AG08396 (cell line): ENCODE measurements around the gene NGDN.

ENCODE experiments used
- DNase-seq: peaks from one replicate; pipeline ENCODE4 v3.0.0; 2012; ENCODE audit warnings: low spot score, mixed read lengths

NGDN gene

DNA sequence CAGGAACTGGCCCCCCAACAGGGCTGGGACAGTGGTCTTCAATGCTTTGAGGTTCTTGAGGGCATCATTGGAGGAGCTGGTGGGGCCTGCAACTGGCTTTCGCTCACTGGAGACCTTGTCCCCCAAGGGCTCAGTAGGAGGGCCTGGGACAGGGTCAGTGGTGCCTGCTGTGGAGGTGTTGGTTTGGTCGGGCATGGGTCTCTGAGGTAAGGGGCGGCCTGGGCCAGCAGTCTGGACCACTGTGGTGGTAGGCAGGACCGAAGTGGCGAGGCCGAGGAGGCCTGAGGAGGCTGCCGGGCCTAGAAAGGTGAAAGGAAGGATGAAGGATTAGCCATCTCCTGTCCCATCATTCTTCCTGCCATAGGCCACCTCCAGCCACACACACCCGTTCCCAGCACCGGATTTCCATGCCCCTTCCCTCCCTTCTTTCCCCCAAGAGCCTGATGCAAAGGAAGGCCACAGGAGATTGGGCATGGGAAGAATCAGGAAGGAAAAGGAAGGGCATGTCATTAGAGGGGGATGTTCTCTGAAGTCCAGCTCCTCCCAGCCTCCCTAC, 53.2 kb downstream of the NGDN start:
- no peak for DNase-seq

DNA sequence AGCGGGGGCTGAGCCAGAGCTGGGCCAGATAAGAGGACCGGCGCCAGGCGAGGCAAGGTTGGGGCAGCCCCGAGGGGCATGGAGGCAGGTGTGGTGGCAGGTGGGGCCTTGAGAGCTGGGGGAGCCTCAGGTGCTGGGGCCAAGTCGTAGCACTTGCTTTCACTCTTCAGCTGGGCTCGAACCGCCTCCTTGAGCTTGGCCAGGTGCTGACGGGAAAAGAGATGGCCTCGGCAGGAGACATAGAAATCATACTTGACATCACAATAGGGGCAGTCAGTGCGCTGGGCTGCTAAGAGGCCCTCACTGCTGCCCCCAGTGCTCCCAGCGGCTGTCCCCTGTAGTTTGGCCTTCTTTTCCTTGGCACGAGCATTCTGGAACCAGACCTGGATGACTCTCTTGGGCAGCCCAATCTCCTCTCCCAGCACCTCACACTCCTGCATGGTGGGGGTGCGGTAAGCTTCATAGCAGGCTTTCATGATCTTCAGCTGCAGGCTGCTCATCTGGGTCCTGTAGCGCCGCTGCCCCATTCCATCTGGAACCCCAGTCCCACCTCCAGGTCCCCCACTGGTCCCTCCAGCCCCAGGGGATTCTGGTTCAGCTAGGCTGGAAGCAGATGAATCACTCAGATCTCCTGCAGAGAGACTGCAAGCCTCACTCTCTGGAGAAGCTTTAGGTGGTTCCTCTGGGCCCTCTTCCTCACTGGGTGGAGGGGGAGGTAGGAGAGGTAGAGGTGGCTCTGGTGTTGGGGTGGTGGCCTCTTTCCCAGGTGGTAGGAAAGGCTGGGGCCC, 53.9 kb downstream of the NGDN start:
- DNase-seq, result no peak

DNA sequence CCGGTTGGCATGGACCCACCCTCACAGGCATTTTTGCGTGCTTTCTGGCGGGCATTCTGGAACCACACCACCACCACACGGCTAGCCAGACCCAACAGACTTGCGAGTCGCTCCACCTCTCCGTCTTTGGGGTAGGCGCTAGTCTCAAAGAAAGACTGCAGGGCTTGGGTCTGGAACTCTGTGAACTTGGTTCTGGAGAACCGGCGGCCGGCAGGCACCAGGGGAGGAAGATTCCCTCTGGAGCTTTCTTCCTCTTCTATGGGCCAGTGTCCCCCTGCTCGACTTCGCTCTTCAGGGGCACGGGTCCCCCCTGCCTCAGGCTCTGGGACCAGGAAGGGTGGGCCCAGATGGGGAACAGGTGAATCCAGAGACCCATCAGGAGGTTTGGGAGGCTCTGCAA, 55.5 kb downstream of the NGDN start:
- DNase-seq, result no peak

DNA sequence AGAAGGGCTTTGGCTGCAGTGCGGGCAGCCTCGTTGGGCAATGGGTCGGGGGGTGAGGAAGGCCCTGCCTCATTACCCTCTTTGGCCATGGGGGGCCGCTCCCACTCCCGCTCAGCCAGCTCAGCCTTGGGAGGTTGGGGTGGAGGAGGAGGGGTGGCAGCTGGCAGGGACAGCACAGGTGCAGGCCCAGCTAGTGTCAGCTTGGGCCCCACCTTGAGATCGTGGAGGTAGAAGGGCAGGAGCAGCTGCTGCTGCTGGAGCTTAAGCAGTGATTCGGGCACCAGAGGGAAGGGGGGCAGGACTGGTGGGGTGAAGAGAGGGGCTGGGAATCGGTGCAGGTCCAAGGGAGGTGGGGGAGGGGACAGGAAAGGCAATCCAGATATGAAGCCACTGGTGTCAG, 56.1 kb downstream of the NGDN start:
- DNase-seq, result no peak
